Caco-2 (cell line): ENCODE results near the gene PTPN12. TPM values are rescaled to one million over a fixed set of nuclear protein-coding genes. Genes with fewer than 3 reads are reported as not detected.

Source experiments
- BruUV-seq: library from RNA; stranded (reverse); fragments of 400-500 nt; replicated peaks from 2 replicates; lab custom pipeline; 2021; lab: Mats Ljungman, UMichigan
- CTCF ChIA-PET: fragments of 300-600 bp; sonication (Branson Sonifier 250); formaldehyde crosslinking; loops from one replicate; lab custom pipeline; 2022; ENCODE audit warnings: antibody characterized with exemption; lab: Charles Lee
- POLR2A ChIA-PET: fragments of 300-600 bp; sonication (Branson Sonifier 250); formaldehyde crosslinking; loops from one replicate; lab custom pipeline; 2022; ENCODE audit warnings: antibody characterized with exemption; lab: Charles Lee
- DNase-seq, 2 experiments: peaks; one replicate each; pipeline versions ENCODE4 v3.0.0 to v3.0.0-alpha.2; 2020 to 2022
- H3K27me3 ChIP-seq: replicated peaks from 2 replicates; pipeline ENCODE4 v1.6.0; 2011; ENCODE audit warnings: low read length; ENCODE audit not compliant: control insufficient read depth, insufficient read depth
- H3K36me3 ChIP-seq: 2 replicates; pipeline ENCODE4 v1.5.1; 2011; ENCODE audit warnings: low read length; ENCODE audit not compliant: control insufficient read depth, insufficient read depth
- H3K4me1 ChIP-seq: fragments of 250-450 bp; sonication (Bioruptor Pico); 2 replicates; pipeline ENCODE4 v1.5.1; 2020; ENCODE audit warnings: mild to moderate bottlenecking
- H3K4me3 ChIP-seq: 2 replicates; pipeline ENCODE4 v1.5.1; 2011; ENCODE audit warnings: low read depth, mild to moderate bottlenecking, control low read depth, low read length
- H3K9me3 ChIP-seq: fragments of 250-450 bp; sonication (Bioruptor Pico); 2 replicates; pipeline ENCODE4 v1.5.1; 2020; ENCODE audit warnings: mild to moderate bottlenecking, moderate library complexity
- H3K27ac Mint-ChIP-seq: one replicate; pipeline ENCODE4 v1.8.0; 2022; ENCODE audit warnings: mixed read lengths; ENCODE audit not compliant: unreplicated experiment
- H3K27me3 Mint-ChIP-seq: one replicate; pipeline ENCODE4 v1.8.0; 2022; ENCODE audit warnings: mixed read lengths; ENCODE audit not compliant: insufficient read depth, unreplicated experiment
- H3K36me3 Mint-ChIP-seq: one replicate; pipeline ENCODE4 v1.8.0; 2022; ENCODE audit warnings: mild to moderate bottlenecking, mixed read lengths; ENCODE audit not compliant: insufficient read depth, unreplicated experiment
- H3K4me1 Mint-ChIP-seq: one replicate; pipeline ENCODE4 v1.8.0; 2022; ENCODE audit warnings: low read depth, mixed read lengths; ENCODE audit not compliant: unreplicated experiment
- H3K4me3 Mint-ChIP-seq: one replicate; pipeline ENCODE4 v1.8.0; 2022; ENCODE audit warnings: mild to moderate bottlenecking, moderate library complexity, mixed read lengths; ENCODE audit not compliant: unreplicated experiment
- H3K9me3 Mint-ChIP-seq: one replicate; pipeline ENCODE4 v1.8.0; 2022; ENCODE audit warnings: mixed read lengths; ENCODE audit not compliant: unreplicated experiment
- CTCF ChIP-seq, 2 experiments: fragments of 200-600 bp in 1 of 2; IDR thresholded peaks; 1 replicate in 1 of 2; 2 replicates in 1 of 2; pipeline versions ENCODE4 v1.5.1 to v1.8.0; 2011 to 2022; ENCODE audit warnings: antibody characterized with exemption in 1 of 2, control low read depth in 1 of 2, inconsistent platforms in 1 of 2, low read depth in 1 of 2, low read length in 1 of 2, mild to moderate bottlenecking in 1 of 2, moderate library complexity in 1 of 2; ENCODE audit not compliant: insufficient read depth in 1 of 2, severe bottlenecking in 1 of 2, unreplicated experiment in 1 of 2
- intact Hi-C: fragments of 100-400 bp; cut with micrococcal nuclease; formaldehyde crosslinking; loops from one replicate; pipeline ENCODE4 v1.10.0; 2022; ENCODE audit not compliant: unreplicated experiment
- total RNA-seq: library from RNA; stranded (reverse); gene quantifications from 2 replicates; pipeline ENCODE4 v1.2.3, GENCODE V29; 2022

Gene PTPN12
- total RNA-seq, 1 experiment from 2014 or later, result 67.1 TPM

- H3K27ac Mint-ChIP-seq, result peak overlapping the region; percentile 10
- no TSS peak for BruUV-seq
- no peaks in the 10 kb centered on the region for H3K27me3 Mint-ChIP-seq
These were observed 150.1 kb downstream of the PTPN12 start for GRCh38 chr7:77687100-77687746.

DNA sequence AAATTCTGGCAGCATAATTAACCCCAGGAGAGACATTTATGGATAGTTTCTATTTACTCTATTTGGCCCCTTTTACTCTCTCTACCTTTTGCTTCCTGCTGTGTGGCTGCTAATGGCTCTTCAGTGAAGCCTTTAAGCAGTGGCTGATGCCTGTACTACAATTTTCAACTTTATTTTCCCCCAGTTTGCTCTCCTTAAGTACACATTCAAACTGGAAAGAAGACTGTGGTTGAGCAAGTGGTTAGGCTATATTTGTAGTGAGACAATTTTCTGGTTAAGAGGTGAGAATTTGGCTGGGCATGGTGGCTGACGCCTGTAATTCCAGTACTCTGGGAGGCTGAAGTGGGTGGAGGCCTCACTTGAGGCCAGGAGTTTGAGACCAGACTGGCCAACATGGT is 150.7 kb downstream of the PTPN12 start:
- Mint-ChIP-seq H3K4me3 (no peak overlapping the region), H3K27ac (no peak overlapping the region), H3K27me3 (no peaks in the 10 kb centered on the region), H3K36me3 (peaks cover 45% of the 10 kb centered on the region), H3K9me3 (no peaks in the 10 kb centered on the region), H3K4me1 (peaks cover 42% of the 10 kb centered on the region)
- POLR2A ChIA-PET, result interaction anchor here (0.6 kb wide), 1 partner anchor 8 kb away, joined by 3 read pairs; no protein-coding TSS in a partner anchor
- intact Hi-C loops, result no loop called here
- DNase-seq, result no peak
- H3K27me3 ChIP-seq, result no peaks in the 10 kb centered on the region
- H3K4me1 ChIP-seq, result peaks cover 56% of the 10 kb centered on the region
- TF ChIP-seq CTCF (IDR thresholded peaks at IDR 0.05; ENCODE audit: insufficient read depth in 1 of 2, low read depth in 1 of 2, low read length in 1 of 2, severe bottlenecking in 1 of 2, unreplicated experiment in 1 of 2), result no peak
- no peak overlapping the region for H3K4me3 ChIP-seq
- CTCF ChIA-PET, result no interaction called here
- peaks cover 4% of the 10 kb centered on the region for H3K36me3 ChIP-seq
- no peaks in the 10 kb centered on the region for H3K9me3 ChIP-seq
- BruUV-seq, result no TSS peak

More at GRCh38 chr7:77687100-77687746, 150.1 kb downstream of the PTPN12 start:
- Histone ChIP-seq H3K9me3 (no peaks in the 10 kb centered on the region), H3K27me3 (no peaks in the 10 kb centered on the region), H3K4me1 (peaks cover 52% of the 10 kb centered on the region), H3K36me3 (peaks cover 4% of the 10 kb centered on the region), H3K4me3 (no peak overlapping the region)
- intact Hi-C loops, result no loop called here
- H3K36me3 Mint-ChIP-seq, result peaks cover 45% of the 10 kb centered on the region
- H3K9me3 Mint-ChIP-seq, result no peaks in the 10 kb centered on the region
- TF ChIP-seq CTCF (IDR thresholded peaks at IDR 0.05; ENCODE audit: insufficient read depth in 1 of 2, low read depth in 1 of 2, low read length in 1 of 2, severe bottlenecking in 1 of 2, unreplicated experiment in 1 of 2), result no peak
- ChIA-PET POLR2A (interaction anchor here (0.6 kb wide), 2 partner anchors 9 to 79 kb away, joined by 3 read pairs; no protein-coding TSS in a partner anchor), CTCF (interaction anchor here (0.6 kb wide), 1 partner anchor 32 kb away, joined by 3 read pairs; no protein-coding TSS in a partner anchor)
- DNase-seq, result no peak
- peaks cover 36% of the 10 kb centered on the region for H3K4me1 Mint-ChIP-seq
- no peak overlapping the region for H3K4me3 Mint-ChIP-seq

Other genes starting within 250 kb of the PTPN12 start
- 25.7 and 27.1 TPM in 2 replicates for gene GSAP, start 120.9 kb upstream of the PTPN12 start, total RNA-seq
- 21.4 and 25.3 TPM in 2 replicates for gene RSBN1L, start 159.2 kb downstream of the PTPN12 start, total RNA-seq